Chondrocyte (in vitro differentiated cells): Measurements from ENCODE around the gene SLCO3A1. TPM values are rescaled to one million over a fixed set of nuclear protein-coding genes. Genes with fewer than 3 reads are reported as not detected.

Experiments
- DNase-seq: peaks from one replicate; pipeline ENCODE4 v3.0.0; 2021; ENCODE audit warnings: mixed read lengths, low spot score
- H3K27ac Mint-ChIP-seq: one replicate; pipeline ENCODE4 v1.8.0; 2021; ENCODE audit warnings: mild to moderate bottlenecking, moderate library complexity, mixed read lengths; ENCODE audit not compliant: unreplicated experiment
- H3K27me3 Mint-ChIP-seq: 2 replicates; pipeline ENCODE4 v1.8.0; 2021; ENCODE audit warnings: low read depth, mixed read lengths
- H3K36me3 Mint-ChIP-seq: 2 replicates; pipeline ENCODE4 v1.8.0; 2021; ENCODE audit warnings: low read depth, mixed read lengths
- H3K4me1 Mint-ChIP-seq: 2 replicates; pipeline ENCODE4 v1.8.0; 2021; ENCODE audit warnings: low read depth, mild to moderate bottlenecking, mixed read lengths
- H3K4me3 Mint-ChIP-seq: one replicate; pipeline ENCODE4 v1.8.0; 2021; ENCODE audit warnings: mild to moderate bottlenecking, moderate library complexity, mixed read lengths; ENCODE audit not compliant: unreplicated experiment
- H3K9me3 Mint-ChIP-seq: 2 replicates; pipeline ENCODE4 v1.8.0; 2021; ENCODE audit warnings: low read depth, mixed read lengths
- CTCF ChIP-seq: fragments of 200-600 bp; sonication (generic); IDR thresholded peaks from 2 replicates; pipeline ENCODE4 v1.5.0; 2021; ENCODE audit warnings: antibody characterized with exemption, mild to moderate bottlenecking, moderate library complexity
- total RNA-seq: library from RNA; stranded (reverse); gene quantifications from 3 replicates; pipeline ENCODE4 v1.2.1, GENCODE V29; 2021

The SLCO3A1 gene
- total RNA-seq, 1 donor from 2014 or later = 3.7 TPM

DNA sequence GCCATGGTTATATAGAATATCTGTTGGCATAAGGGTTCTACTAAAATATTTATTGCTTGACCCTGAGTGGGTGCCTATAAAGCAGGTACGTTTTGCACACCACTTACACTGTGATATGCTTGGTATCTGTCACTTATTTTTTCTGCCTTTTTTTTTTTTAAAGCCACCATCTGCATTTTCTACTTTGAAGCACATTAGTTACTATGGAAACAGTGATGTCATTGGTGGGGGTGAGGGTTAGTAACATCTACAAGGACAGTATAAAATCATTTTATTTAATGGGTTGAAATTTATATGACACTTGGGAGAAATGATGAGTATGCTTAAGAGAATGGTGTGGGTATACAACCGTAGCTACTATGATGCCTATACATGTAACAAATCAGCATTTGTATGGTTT, 25.6 kb downstream of the SLCO3A1 start:
- H3K4me1 Mint-ChIP-seq = no peaks in the 10 kb centered on the region
- no peak overlapping the region for H3K4me3 Mint-ChIP-seq
- H3K36me3 Mint-ChIP-seq = no peaks in the 10 kb centered on the region
- no peak overlapping the region for H3K27ac Mint-ChIP-seq
- H3K27me3 Mint-ChIP-seq = no peaks in the 10 kb centered on the region
- TF ChIP-seq CTCF = no peak
- no peaks in the 10 kb centered on the region for H3K9me3 Mint-ChIP-seq
- no peak for DNase-seq

- no peak overlapping the region for H3K27ac Mint-ChIP-seq
- H3K4me1 Mint-ChIP-seq = peaks cover 4% of the 10 kb centered on the region
- H3K4me3 Mint-ChIP-seq = no peak overlapping the region
- H3K9me3 Mint-ChIP-seq = no peaks in the 10 kb centered on the region
- TF ChIP-seq CTCF = no peak
- H3K27me3 Mint-ChIP-seq = no peaks in the 10 kb centered on the region
- DNase-seq = no peak
- H3K36me3 Mint-ChIP-seq = no peaks in the 10 kb centered on the region
Observed at GRCh38 chr15:91880373-91880772, 26.9 kb downstream of the SLCO3A1 start.

DNA sequence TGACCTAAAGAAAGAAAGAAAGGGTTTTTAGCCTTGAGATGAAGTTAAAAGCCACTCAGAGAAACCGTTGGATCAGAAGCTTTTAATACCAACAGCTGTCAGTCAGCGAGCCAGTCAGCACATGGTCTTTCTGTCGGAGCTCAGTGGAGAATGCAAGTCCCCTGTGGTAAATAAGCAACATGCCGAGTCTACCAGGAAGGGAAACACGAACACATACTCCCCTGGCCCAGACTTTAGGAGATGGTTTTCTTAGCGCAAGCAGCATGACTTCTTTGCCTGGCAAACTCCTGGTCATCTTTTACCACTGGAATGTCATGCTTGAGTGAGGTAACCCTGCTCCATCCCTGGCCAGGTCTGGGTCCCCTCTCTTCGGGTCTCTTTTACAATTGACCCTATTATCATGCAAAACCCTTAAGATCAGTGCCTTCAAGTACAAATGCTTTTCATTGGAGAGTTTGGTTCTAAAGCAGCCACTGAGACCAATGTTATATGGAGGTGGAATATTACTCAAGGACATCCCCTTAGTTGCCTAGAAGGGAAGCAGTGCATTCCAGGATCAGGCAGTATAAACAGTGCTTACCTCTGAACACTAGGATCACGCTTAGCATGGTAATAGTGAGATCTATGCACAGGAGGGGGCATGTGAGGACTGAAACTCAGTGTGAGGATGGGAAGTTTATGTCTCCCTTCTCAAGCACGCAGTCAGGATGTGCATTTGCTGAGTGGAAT, 28.2 kb downstream of the SLCO3A1 start:
- Mint-ChIP-seq H3K27me3 (no peaks in the 10 kb centered on the region), H3K4me3 (no peak overlapping the region), H3K36me3 (no peaks in the 10 kb centered on the region), H3K27ac (no peak overlapping the region), H3K9me3 (no peaks in the 10 kb centered on the region), H3K4me1 (peaks cover 4% of the 10 kb centered on the region)
- no peak for DNase-seq
- no peak for TF ChIP-seq CTCF

- Mint-ChIP-seq H3K27me3 (no peaks in the 10 kb centered on the region), H3K9me3 (no peaks in the 10 kb centered on the region), H3K36me3 (no peaks in the 10 kb centered on the region), H3K4me1 (peaks cover 4% of the 10 kb centered on the region), H3K4me3 (no peak overlapping the region), H3K27ac (no peak overlapping the region)
- TF ChIP-seq CTCF = no peak
- no peak for DNase-seq
Observed at GRCh38 chr15:91882858-91883586, 29.5 kb downstream of the SLCO3A1 start.

DNA sequence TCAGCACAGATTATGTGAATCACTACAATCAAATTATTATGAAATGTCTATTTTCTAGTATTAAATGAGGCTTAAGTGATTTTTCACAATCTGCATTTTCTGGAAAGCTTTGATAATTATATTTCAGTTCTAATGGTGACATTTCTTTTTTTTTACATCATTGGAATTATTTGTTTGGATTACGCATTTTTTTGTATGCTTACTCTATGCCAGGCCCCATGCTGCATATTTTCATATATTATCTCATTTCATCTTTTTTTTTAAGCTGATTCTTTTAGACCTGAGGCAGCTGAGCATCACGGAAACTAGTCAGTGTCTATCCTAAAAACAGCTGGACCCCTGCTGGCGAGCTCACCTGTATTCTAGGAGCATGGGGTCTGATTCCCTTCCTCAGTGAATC, 31.1 kb downstream of the SLCO3A1 start:
- H3K27me3 Mint-ChIP-seq = no peaks in the 10 kb centered on the region
- no peak for TF ChIP-seq CTCF
- H3K36me3 Mint-ChIP-seq = no peaks in the 10 kb centered on the region
- peaks cover 4% of the 10 kb centered on the region for H3K4me1 Mint-ChIP-seq
- no peak for DNase-seq
- no peak overlapping the region for H3K4me3 Mint-ChIP-seq
- no peaks in the 10 kb centered on the region for H3K9me3 Mint-ChIP-seq
- H3K27ac Mint-ChIP-seq = no peak overlapping the region
